22Rv1 (cell line): ENCODE measurements around the gene GMDS.

ENCODE experiments used
- CTCF ChIP-seq: fragments of 450-650 bp; IDR thresholded peaks from 2 replicates; pipeline ENCODE4 v1.5.1; 2017; ENCODE audit warnings: mild to moderate bottlenecking
- ZFX ChIP-seq: fragments of 450-650 bp; IDR thresholded peaks from 2 replicates; pipeline ENCODE4 v1.6.1; 2017; ENCODE audit warnings: antibody characterized with exemption, borderline replicate concordance

DNA sequence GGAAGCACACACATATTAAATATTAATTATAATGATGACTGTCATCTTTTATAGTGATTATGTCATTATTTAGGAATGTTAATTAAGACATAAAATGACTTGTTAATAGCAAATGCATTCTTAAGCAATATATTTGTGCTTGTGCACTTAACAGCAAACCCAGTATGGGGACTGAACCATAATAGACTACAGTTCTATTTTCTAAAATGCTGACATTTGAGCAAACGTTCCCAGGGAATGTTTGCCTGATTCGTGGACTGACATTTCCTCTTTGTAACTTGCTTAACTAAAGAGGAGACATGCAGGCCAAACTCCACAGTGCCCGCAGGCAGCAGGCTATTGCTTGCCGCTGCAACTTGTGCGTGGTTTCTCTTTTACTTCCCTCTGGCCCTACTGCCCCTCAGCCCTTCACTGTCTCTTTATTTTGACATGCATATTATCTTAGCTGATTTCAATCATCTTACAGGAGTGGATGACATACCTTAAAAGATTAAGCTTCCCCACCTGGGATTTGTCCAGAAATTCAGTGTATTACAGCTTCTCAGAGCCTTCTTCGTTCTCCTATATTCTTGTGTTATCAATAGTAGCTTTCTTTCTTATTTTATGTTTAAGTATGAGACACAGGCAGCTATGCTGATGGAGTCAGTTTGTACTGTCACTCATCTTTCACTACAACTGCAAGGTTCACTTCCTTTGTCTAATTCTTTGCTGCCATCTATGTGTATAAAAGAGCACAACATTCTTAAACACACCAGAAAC, 141.5 kb downstream of the GMDS start:
- TF ChIP-seq CTCF = peak; percentile 70
- no peak for TF ChIP-seq ZFX
